DMS 273 treated with DMSO at 0.1 percent for 48 hours (cell line): ENCODE results near the gene MTAP.
A peak's percentile ranks its signal among the peaks of the same experiment; 100 is the strongest.

Experiments
- DNase-seq: peaks from one replicate; lab custom pipeline; 2025; lab: John Stamatoyannopoulos, UW

MTAP gene

DNA sequence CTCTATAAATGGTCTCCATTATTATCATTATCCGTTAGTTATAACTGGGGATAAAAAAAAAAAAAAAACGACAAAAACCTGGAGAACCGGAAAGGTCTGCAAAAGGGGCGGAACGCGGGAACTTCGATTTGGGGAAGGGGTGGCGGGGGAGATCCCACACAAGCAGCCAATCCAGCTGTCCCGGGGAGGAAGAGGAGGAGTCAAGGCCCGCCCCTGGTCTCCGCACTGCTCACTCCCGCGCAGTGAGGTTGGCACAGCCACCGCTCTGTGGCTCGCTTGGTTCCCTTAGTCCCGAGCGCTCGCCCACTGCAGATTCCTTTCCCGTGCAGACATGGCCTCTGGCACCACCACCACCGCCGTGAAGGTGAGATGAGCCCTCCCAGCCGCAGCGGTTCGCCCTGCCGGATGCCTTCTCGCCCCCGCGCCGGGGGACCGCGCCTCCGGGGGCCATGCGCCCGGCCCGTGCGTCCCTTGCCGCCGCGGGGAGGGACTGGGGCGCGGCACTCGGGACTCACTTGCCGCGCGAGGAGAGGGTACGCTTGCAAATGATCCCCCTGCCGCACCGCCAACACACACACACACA, at the start of gene MTAP:
TSS of gene MTAP (plus strand) at position 219 of the 583 bp plus-strand sequence. CDS start at position 332, 113 bp downstream.
- peak; percentile 82 for DNase-seq

DNA sequence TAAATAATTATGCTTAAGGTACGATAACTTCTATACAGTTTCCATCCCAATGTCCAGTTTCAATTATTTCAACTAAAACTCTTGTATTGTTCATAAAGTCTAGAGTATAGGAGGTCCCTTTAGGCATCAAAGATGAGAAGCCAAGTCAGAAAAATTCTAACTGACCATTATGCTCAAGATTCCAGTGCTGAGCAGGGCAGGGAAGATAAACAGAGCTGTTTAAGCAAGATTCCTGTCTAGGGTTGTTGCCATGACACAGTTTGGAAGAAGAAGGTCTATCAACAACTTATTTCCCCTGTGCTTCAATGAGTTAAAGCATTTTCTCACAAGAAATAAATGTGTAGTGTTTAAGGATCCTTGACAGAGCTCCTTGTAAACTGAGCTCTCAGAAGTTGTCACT, 48.9 kb upstream of the MTAP start:
- DNase-seq: no peak

DNA sequence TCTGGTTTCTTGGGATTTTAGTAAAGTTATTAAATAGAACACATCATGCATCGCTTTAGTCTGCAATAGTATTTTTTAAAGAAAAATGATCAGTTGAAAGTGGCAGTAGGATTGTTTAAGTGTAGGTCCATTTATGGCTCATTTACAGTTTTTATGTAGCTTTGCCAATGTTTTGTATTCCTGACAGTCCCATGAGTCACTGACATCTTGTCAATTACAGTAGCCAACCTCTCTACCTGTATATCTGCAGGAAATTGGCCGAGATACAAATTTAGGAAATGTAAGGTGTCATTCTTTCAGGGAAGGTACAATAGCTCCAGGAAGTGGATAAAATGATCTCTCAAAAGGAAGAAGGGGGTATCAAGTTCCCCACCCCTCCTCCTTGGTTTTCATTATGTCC, 47.7 kb upstream of the MTAP start:
- no peak for DNase-seq

DNA sequence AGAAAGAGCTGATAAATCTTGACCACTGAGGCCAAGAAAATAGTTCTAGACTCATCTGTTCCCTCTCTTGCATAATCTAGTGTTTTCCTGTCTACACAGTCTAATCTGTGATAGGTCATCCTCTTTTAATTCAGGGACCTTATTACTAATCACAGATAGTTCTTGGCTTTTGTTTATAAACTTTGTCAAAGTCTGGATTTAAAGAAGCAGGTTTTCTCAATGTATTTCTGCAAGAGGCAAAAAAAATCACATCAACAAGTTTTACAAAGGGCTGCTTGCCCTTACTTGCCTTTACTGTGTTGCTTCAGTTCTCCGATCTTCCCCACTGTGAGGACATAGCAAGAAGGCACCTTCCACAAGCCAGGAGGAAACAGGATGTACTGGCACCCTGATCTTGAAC, 43.9 kb upstream of the MTAP start:
- no peak for DNase-seq

DNA sequence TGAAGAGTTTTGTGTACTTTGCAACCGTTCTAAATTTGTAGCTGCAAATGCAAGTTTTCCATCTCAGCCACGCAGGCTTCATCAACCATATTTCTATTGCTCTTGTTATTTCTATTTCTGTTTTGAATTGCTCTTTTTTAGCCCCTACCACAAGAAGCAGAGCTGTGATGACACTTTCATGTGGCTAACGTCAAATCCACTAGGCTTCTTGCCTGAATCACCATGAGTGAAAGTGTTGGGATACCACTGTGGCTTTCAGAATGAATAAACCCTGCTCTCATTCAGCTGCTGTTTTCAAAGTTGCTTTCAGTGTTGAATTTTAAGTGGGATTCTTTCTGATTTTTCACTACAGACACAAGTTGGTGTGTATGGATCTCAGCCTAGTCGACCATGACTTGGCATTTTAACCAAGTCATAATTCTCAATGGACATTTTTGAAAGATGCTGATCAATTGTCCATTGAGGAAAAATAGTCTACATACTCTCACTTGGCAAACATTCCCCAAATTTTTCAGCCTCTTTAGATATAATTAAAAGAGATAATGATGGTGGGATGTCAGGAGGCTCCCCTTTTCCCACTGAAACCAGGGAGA, 41.0 kb upstream of the MTAP start:
- DNase-seq: no peak

DNA sequence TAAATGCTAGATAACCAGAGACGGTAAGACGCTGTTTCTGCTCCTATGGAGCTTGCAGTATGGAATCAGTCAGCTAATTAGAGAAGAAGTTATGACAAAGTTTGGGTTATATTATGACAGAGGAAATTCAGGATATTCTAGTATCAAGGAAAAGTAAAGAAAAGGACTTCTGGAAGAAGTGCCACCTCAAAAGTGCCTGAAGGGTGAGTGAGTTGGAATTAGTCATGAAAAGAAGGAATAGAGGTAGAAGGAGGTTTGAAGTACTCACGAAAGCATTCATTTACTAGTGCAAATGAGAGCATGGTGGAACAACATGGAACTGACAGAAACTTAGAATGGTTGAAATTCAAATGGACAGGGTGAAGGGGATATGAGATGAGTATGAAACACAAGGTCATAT, 40.4 kb upstream of the MTAP start:
- DNase-seq: no peak

DNA sequence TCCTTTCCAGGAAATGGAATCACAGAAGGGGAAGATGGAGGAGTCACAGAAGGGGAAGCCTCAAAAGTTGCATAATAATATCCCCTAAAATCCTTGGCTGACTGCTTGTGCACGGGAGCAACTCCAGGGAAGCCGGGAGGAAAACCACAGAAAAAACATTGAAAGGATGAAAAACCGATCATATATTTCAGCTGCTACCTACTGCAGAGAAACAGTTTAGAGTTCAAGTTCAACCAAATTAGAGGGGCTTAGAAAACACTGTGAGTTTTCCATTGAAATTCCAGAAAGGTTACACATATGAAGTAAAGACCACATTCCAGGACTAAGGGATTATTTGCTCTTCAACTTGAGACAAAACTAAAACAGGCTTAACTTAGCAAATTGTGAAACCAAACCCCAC, 37.6 kb upstream of the MTAP start:
- no peak for DNase-seq

DNA sequence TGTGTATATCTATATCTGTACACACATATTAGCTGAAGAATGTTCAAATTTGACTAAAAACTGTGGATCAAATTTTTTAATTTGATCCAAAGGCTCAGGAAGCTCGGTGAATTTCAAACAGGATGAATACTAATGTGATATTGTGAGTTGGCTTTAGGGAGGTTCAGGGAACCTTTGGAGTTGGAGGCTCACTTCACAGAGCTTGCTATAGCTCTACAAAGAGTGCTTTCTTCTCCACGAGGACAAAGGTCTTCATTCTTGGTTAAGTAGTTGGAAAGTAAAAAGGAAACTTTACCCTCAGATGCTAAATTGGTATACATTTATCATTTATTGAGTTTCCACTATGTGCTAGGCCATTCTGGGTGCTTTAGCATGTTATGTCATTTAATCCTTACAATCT, 36.3 kb upstream of the MTAP start:
- DNase-seq: no peak

DNA sequence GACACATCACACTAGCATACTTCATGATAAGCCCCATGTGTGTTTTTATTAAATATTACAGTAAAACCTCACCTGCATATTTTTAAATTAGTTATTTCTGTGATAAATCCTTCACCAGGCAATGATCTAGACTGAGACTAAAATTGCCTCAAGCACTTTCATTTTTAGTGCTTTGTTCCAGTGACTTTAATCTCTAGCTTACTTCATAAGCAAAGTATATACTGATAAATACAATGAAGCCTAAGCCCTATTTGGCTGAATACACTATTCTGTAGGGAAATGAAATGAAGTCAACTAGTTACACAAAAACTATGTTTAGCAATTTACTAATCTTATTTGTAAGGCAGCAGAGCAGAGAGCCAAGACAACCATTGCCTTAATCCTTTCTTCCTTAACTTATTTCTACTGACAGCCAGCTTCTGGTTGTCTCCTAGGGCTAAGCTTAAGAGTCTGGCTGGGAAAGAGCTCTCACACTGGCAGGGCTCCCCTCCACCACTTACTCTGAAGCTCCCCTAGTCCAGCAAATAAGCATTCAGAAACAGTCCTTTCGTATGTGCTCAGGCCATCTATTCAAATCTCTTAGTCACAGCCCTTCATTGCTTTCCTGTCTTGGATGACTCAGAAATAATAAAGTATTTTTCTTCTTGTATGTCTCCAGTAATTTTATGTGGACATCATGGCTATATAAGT, 31.4 kb upstream of the MTAP start:
- no peak for DNase-seq

DNA sequence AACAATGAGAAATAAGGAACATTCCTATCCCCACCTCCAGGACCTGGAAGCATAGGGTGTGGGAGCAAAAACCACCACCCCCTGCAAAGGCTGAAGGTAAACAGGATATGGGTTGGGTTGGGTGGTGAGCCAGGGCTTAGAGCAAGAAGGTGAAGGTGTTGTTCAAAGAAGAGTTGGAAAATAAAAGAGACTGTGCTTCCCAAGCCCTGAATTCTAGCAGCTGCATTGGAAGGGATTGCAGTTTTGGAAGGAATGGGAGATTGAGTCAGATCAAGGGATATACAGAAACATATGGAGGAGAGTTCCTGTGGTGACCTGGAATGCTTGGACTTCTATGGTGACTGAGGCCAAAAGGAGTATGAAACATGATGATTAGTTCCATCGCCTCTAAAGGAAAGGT, 24.7 kb upstream of the MTAP start:
- no peak for DNase-seq

DNA sequence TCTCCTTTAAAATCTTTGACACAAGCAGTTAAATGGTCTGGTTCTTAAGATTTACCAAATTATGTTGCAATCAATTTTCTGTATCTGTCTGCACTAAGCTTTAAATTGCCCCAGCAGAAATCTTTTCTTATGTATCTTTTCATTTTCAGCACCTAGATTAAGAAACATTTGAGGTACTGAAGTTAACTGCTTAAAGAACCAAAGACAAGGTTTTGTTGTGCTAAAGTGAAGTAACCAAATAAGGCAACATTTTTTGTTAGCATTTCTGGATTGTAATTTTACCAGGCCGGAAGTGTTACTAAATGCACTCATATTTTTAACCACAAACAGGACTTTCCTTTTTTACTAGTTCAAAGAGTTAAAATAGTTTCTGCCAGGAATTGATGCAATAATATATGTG, 24.1 kb upstream of the MTAP start:
- no peak for DNase-seq

DNA sequence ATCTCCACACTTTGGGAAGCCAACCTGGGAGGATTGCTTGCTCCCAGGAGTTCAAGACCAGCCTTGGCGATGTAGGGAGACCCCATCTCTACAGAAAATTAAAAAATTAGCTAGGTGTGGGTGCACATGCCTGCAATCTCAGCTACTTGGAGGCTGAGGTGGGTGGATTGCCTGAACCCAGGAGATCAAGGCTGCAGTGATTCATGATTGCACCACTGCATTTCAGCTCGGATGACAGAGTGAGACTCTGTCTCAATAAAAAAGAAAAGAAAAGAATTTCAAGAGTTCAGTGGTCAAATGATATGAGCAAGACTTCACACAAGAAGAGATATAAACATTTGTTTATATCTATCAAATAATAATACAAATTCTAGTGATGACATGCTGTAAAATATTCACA, 23.0 kb upstream of the MTAP start:
- no peak for DNase-seq

DNA sequence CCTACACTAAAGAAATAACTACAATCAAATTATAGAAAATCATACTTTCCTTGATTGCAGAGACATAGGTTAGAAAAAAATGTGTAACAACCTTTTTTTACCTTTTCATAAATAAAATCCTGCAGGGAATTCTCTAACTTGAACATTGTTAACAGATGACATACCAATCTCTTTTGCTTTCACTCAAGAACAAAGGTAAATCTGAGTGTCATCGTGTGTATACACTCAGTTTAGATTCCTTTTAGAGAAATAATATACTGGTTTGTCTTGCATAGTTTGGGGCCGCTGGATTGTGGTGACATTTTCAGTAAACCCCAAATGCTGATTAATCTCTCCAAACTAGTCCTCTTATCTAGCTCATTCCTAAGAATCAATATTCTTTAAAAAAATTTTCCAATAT, 20.8 kb upstream of the MTAP start:
- DNase-seq: no peak

DNA sequence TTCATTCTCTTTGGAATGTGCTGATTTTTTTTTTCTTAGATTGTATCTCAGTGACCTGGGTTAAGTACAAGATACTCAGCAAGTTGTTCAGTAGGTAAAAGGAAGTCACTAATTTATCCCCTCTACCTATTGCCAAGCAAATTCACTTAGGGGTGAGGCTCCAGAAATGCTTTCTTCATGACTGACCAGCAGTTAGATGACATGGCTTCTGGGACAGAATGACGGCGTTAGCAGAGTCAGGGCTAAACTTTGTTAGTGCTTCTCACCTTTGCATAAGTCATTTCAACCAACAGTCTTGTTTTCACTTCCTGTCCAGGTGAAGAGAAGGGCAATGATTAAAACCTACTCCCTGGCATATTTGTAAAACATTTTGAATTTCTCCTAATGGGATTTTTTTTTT, 20.2 kb upstream of the MTAP start:
- DNase-seq: no peak

DNA sequence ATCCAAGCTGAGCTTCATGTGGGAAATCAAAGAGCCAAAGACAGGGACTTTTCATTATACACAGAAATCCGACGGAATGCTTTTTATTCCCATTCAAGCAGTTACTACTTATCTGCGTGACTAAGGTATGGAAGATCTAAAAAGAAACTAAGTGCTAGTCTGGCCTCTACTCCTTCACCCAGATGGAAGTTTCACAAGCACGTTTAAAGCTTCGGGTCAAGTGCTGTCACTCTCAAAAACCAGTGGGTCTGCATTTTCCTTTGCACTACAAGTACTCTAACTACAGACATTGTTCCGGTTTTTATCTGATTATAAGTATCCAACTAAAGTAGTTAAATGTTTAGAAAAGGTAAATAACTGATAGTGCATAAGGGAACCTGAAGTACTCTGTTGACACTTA, 13.7 kb upstream of the MTAP start:
- no peak for DNase-seq

DNA sequence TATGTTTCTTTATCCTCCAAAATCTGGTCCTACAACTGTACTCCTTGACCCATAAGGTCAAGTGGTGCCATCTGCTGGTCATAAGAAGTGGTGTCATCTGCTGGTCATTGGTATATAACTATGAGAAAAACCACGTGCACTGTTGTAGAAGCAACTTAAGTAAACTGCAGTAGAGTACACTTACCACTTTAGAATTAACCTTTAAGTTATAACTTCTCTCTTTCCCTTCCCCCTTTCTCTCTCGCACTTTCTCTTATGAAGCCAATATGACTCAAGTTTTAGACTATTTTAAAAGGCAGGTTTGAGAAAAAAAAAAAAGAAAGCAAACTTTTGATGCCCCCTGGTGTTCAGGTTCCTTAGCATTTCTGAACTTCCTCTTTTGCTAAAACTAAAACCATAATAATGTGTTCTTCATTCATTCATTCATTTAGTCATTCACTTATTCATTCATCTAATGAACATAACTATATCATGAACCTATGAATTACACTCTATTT, 12.8 kb upstream of the MTAP start:
- peak; percentile 67 for DNase-seq

DNA sequence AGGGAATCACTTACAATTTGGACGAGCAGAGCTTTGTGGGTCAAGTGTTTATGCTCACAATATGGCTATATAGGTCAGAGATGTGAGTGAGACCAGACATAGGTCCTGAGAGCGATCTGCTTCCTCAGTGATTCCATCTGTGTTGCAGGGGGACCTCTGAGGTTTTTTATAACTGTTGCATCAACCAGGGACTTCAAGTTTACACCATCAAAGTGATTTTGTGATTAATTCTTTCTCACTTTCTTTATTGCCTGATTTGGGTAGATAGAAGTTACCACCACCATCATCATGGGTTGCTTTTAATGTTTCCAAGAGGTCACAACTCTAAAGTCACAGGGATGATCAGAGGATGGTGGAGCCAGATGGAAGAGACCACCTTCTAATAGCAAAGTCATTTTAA, 7.0 kb upstream of the MTAP start:
- DNase-seq: no peak

DNA sequence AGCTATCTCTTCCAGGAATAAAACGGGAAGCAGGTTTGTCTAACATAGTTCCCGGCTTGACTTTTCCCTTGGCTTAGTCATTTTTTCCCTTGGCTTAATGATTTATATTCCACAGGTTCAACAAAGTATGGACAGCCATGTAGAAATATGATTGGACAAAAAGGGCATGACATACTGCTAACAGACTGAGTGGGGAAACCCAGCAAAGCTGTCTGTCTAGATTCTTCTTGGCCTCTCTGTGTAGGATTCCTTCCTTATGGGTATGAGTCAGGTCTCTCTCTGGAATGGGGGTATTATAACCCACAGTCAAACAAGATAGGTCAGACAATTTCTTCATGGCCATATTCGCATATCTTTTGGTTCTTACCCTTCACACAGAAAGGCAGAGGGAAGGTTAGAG, 5.7 kb upstream of the MTAP start:
- DNase-seq: no peak

DNA sequence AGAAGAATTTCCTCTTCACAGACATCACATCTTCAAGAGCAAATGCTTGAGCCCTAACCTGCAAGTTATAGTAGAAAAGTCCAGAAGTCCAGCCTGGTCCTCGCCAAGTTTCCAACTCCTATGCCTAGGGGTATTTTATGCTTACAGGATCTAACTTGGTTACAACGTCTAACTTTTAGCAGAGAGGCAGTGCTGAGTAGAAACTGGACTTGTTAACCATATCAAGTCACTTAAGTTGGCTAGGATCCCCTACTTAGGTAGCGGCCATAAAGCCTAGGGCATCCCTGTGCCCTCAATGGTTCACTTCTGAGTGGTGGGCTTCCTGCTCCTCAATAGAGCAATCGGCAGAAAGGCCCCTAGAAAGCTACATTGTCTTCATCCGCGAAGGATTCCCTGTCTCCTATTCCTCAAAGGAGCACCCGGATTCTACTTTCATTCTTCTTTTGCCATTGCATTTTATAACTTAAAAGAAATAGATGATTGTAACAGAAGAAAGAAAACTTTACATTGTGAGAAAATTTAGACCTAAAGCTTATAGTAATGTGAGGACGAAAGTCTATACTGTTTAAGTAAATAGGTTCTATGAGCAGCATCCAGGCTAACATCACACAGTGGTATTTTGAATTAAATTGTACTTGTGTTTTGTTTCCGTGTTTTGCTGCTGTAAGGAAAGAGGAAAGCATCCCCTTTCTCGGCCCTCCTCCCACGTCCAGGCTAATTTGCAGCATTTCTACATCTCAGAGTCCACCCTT, 1.3 kb upstream of the MTAP start:
- no peak for DNase-seq

DNA sequence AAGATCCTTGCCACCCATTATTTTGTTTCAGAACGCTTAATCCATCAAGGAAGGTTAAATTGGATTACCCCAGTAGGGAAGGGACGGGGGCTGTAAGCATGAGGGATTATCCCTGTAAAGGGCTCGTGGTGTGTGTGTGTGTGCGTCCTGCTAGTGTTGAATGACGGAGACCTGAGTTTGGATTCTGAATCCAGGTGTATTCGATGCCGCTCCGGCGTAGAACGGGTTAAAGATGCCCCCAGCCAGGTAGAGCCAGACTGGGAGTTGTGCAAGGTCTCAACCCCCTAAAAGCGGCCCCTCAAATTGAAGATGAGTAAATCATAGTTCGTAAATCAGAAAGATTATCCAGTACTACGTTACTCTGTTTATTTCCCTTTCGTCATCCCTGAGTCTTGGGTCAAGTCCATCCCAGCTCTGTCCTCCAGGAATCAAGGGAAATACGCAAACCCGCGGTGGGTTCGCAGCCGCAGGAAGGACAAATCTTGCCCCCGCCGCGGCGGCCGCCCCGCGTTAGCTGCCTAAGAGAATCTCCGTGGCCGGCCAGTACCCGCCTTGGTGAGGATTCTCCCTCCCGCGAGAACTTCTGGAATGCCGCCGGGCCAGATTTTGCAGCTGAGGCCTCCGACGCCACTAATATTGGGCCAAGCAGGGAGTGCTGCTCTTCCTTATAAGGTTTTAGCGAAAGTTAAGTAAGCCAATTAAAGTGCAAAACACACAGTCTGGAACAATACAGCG, 586 bp upstream of the MTAP start:
- peak; percentile 74 for DNase-seq

DNA sequence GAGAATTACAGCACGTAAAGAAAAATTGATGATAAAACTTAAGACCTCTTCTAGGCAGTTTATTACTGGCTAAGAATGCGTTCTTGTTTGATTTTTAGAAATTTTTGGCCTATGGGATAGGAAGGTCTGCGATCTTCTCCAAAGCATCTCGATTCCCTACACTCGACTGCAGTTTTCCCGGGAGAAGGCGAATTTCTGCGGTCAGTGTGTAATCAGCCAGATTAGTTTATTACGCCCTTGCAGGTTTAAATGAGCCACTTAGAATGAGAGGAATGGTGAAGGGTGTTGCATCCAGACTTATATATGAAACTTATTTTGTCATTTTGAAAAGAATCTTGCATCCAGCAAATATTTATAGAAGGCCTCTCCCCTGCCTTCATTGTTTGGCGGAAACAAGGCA, 1.2 kb downstream of the MTAP start:
- no peak for DNase-seq

DNA sequence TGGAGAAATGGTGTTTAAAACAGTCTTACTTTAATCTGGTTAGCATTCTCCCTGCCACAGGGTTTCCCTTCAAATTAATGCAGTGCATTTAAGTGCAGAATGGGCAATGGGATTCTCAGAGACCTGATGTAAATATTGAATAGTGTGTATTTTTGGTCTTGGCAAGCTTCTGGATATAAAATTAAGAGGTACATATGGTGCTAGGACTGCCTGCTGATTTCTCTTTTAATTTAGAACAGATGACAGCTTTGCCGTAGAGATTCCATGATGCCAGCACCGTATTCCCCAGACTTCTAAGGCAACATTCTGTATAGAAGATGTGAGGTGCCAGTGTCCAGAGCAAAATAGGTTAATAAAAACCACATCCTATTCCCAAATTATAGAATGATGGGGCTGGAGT, 1.9 kb downstream of the MTAP start:
- DNase-seq: peak; percentile 5
